Measurements from ENCODE around the gene NRM. TPM values are rescaled to one million over a fixed set of nuclear protein-coding genes. Genes with fewer than 3 reads are reported as not detected.
"Not testable (repeated sequence)": the region's sequence is repeated elsewhere in the genome, so short reads cannot be mapped to it uniquely, and the experiment has no call there.

Gene NRM
- total RNA-seq, 1 donor from 2014 or later, result 3.7 TPM

- H3K36me3 ChIP-seq, result peaks cover 54% of the 10 kb centered on the region
- no peak for TF ChIP-seq CTCF (IDR thresholded peaks at IDR 0.05; ENCODE audit: borderline replicate concordance)
- intact Hi-C loops (cut with micrococcal nuclease), result no loop called here
Measured at GRCh38 chr6:30670760-30671527, 19.8 kb downstream of the NRM start.

GRCh38 chr6:30666300-30666699 lies 24.5 kb downstream of the NRM start:
- H3K36me3 ChIP-seq, result peaks cover 97% of the 10 kb centered on the region
- H3K27me3 ChIP-seq (ENCODE audit: low read depth); H3K27ac ChIP-seq (replicated peaks); H3K9me3 ChIP-seq (replicated peaks); H3K4me1 ChIP-seq; DNase-seq; H3K4me3 ChIP-seq; intact Hi-C loops (cut with micrococcal nuclease): not testable (repeated sequence)

More at GRCh38 chr6:30670760-30671527, 19.8 kb downstream of the NRM start:
- Histone ChIP-seq H3K9me3 (replicated peaks) (no peaks in the 10 kb centered on the region), H3K4me3 (no peak overlapping the region), H3K4me1 (peaks cover 25% of the 10 kb centered on the region), H3K27ac (replicated peaks) (no peak overlapping the region), H3K27me3 (ENCODE audit: low read depth) (no peaks in the 10 kb centered on the region)
- no peak for DNase-seq

- H3K4me1 ChIP-seq, result no peaks in the 10 kb centered on the region
- H3K36me3 ChIP-seq, result peaks cover 100% of the 10 kb centered on the region
- no peak overlapping the region for H3K27ac ChIP-seq (replicated peaks)
- no peak overlapping the region for H3K4me3 ChIP-seq
- no peak for TF ChIP-seq CTCF (IDR thresholded peaks at IDR 0.05; ENCODE audit: borderline replicate concordance)
- intact Hi-C loops (cut with micrococcal nuclease), result no loop called here
- no peaks in the 10 kb centered on the region for H3K27me3 ChIP-seq (ENCODE audit: low read depth)
- no peak for DNase-seq
- H3K9me3 ChIP-seq (replicated peaks), result no peaks in the 10 kb centered on the region
Measured at GRCh38 chr6:30664994-30665767, 25.6 kb downstream of the NRM start.

- H3K36me3 ChIP-seq, result peaks cover 100% of the 10 kb centered on the region
- not testable (repeated sequence) for H3K4me1 ChIP-seq
Measured at GRCh38 chr6:30657922-30658321, 32.9 kb downstream of the NRM start.

GRCh38 chr6:30657454-30657853 lies 33.3 kb downstream of the NRM start:
- H3K36me3 ChIP-seq, result peaks cover 100% of the 10 kb centered on the region
- no peak for TF ChIP-seq CTCF (IDR thresholded peaks at IDR 0.05; ENCODE audit: borderline replicate concordance)
- DNase-seq, result no peak
- H3K4me1 ChIP-seq, result no peaks in the 10 kb centered on the region
- H3K9me3 ChIP-seq (replicated peaks), result no peaks in the 10 kb centered on the region
- no peak overlapping the region for H3K27ac ChIP-seq (replicated peaks)
- intact Hi-C loops (cut with micrococcal nuclease), result no loop called here
- no peaks in the 10 kb centered on the region for H3K27me3 ChIP-seq (ENCODE audit: low read depth)
- H3K4me3 ChIP-seq, result no peak overlapping the region

More at GRCh38 chr6:30657922-30658321, 32.9 kb downstream of the NRM start:
- DNase-seq; H3K4me3 ChIP-seq; intact Hi-C loops (cut with micrococcal nuclease); H3K27ac ChIP-seq (replicated peaks); H3K27me3 ChIP-seq (ENCODE audit: low read depth); H3K9me3 ChIP-seq (replicated peaks): not testable (repeated sequence)

GRCh38 chr6:30656513-30656912 lies 34.3 kb downstream of the NRM start:
- DNase-seq, result no peak
- H3K27me3 ChIP-seq (ENCODE audit: low read depth), result no peaks in the 10 kb centered on the region
- no peak for TF ChIP-seq CTCF (IDR thresholded peaks at IDR 0.05; ENCODE audit: borderline replicate concordance)
- peaks cover 100% of the 10 kb centered on the region for H3K36me3 ChIP-seq
- H3K27ac ChIP-seq (replicated peaks), result no peak overlapping the region
- H3K4me1 ChIP-seq, result no peaks in the 10 kb centered on the region
- no peaks in the 10 kb centered on the region for H3K9me3 ChIP-seq (replicated peaks)
- intact Hi-C loops (cut with micrococcal nuclease), result no loop called here
- H3K4me3 ChIP-seq, result no peak overlapping the region
